GM18873 (cell line): ENCODE measurements around the gene DOCK3.
"Not testable (repeated sequence)": the region's sequence is repeated elsewhere in the genome, so short reads cannot be mapped to it uniquely, and the experiment has no call there.

ENCODE experiments used
- ATAC-seq: cut with Tn5 transposase; IDR thresholded peaks from one replicate; pipeline ENCODE4 v1.9.1; 2021; ENCODE audit warnings: mild to moderate bottlenecking, moderate library complexity, moderate number of reproducible peaks; ENCODE audit not compliant: unreplicated experiment, low FRiP score

Gene DOCK3

DNA sequence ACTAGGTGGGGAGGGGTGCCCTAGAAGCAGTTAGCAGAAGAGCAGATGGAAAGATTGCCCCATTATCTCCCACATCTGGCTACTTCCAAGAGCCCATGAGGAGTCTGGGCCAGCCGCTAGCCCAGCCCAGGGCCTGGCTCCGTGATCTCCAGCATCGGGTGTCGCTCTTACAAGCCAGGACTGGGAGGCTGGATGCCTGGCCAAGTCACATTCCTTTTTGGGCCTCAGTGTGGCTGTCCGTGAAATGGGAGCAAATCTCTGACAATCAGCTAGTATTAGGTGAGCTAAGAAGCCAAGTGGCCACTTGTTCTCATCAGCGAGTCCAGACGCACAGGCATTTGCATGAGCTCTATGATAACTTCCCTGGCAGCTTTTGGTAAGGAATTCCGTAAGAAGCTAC, 23.3 kb upstream of the DOCK3 start:
- ATAC-seq = no peak

DNA sequence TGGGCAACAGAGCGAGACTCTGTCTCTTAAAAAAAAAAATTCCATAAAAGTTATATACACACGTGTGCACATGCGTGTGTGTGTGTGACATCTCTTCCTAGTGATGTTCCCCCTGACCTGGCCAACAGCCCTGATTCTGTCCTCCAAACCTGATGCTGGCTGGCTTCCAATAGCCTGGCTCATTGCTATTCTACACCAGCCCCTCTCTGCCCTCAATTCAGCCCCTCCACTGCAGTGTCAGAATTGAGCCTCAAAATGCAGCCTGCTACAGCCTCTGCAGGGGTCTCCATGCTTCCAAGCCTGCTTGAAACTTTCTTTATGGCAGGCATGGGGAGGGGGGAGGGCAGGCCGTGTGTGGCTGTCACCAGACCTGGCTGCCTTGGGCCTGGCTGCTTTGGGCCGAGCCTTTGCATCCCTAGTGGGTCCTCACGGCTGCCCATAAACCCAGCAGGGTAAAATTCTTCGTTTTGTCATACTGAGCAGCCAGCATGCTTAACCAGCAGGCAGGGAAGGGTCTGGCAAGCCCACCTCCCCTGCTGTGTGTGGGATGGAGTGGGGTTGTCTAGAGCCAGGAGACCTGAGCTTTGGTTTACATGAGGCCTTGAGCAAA, 22.7 kb upstream of the DOCK3 start:
- no peak for ATAC-seq

DNA sequence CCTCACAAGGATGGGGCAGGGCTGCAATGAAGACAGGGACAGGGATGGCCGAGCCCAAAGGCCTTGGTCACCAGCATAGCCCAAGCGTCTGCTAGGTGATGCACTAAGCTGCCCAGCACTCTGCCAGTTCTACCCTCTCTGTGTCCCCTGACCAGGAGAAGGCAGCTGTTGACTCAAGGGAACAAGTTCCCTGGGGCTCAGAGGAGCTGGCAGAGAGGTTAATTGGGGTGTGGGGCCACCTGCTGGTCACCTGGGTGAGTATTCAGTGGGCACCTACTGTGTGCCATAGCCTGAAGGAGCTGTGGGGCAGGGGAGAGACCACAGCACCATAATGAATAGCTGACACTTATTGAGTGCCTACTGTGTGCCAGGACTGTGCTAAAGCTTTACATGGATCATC, 22.0 kb upstream of the DOCK3 start:
- no peak for ATAC-seq

DNA sequence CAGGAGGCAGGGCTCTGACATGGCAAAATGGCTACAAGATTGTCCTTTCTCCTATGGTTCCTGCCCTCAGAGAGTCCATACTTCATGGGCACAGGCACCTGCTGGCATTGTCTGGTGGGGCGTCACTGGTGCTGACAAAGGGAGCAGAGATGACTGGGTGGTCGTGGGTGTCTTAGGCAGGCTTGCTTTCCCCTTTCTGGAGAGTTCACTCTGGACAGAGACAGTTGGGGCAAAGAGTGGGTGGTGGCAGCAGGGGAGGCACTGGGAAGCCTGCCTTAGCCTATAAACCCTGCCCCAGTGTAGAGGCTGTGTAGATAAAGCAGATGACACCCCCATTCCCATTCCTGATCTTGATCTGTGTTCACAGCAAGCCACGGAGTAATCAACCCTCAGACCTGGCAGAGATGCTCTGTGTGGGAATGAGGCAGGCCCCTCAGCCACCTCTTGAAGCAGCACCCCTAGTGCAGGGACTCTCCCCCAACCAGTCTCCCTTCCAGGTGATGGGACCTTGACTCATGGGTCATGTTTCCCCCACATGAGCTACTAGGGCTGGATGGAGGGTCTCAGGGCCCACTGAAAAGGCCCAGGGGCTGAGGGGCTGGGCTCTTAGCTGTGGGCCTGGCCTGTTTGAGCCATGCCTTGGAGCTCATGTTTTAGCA, 20.7 kb upstream of the DOCK3 start:
- ATAC-seq = no peak

DNA sequence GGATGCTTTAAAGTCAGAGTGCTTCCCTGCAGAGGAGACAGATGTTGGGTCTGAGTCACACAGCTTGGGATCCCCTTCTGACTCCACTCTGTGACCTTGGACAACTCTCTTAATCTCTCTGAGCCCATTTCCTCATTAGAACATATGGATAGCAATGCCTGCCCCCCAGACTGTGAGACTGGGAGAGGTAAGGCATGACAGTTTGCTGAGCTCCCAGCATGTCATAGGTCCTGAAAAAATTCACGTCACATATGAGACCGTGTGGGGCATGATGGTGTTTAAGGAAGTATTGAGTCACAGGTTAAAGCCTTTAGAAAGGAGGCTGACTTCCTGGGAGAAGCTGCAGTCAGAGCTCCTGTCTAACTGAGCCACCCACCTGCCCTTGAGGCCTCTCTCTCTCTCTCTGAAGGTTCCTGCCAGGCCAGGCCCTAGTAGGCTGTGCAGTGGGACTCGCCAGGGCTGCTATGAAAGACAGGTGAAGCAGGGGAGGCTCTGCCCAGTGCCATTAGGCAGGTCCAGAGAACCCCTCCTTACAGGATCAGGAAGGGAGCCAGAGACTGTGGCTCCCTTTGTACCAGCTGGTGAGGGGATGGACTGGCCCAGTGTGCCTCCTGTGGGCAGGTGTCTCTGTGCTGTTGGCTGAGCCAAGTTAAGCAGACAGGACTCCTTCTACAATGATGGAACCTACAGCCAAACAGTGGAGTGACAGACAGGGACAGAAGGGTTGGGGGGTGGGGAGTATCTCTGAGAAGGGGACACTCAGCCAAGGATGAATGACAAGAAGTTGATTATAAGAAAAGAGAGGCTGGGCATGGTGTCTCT, 19.5 kb upstream of the DOCK3 start:
- no peak for ATAC-seq

DNA sequence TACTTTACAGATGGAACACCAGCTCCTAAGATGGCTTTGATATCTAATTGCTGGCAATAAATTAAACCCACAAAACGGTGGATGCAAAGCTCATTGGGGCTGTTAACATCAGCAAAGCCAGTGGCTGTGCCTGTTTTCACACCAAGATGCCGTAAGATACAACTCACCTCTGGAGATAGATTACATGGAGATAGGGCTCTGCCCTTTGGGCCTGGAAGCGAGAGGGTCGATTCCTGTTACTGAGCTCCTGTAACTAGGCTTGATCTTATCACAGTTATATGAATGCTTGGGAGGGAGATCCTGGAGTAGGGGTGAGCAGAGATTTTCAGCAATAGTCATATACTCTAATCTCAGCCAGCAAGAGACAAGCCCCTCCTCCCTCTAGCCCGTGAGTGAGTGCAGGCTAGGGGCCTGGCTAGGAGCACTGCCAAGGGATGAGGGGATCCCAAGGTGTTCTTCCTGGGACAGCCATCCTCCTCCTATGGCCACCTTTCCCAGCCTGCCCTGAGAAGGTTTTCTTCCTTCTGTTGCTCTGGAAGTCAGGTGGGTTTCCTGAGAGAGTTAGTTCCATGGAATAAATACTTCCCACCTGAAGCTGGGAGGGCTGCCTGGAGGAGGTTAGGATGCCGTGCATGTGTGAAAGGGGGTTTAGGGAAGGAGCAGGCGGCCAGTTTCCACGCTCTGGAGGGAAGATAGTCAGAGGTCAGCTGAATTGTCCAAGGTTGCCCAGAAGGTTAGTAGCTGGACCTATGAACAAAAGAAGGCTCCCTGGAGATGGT, 18.1 kb upstream of the DOCK3 start:
- no peak for ATAC-seq

DNA sequence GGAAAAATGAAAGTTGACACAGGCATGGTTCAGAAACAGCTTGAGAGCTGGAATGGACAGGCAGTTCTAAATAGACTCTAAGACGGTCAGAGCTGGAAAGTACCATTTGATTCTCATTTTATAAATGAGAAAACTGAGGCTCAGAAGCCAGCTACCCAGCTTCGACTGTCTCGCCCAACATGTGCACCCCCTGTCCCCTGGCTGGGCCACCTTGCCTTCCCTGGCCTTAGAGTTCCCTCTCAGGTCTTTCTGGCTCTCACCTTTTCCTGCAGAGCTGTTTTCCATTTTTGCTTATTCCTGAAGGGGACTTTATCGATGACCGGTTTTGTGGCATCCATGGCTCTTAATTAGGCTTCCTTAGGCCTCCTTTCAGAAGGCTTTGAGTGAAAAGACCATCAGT, 17.3 kb upstream of the DOCK3 start:
- no peak for ATAC-seq

DNA sequence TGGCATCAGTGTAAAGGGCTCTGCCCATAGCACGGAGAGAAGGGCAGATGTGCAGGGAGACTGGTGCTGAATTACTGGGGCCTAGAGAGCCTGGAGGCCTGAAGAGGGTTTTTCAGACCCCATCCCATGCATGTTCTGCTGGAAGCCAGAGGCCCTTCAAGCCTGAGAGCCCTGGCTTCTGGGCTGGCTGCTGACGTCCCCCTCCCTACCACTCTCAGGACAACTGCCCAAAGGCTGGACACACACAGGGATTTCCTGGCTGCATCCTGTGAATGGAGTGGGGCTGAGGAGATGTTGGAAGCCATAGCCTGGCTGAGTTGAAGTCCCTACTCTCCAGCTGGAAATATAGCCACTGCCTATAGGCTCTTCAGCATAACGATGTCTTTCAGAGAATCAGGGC, 16.9 kb upstream of the DOCK3 start:
- ATAC-seq = no peak

DNA sequence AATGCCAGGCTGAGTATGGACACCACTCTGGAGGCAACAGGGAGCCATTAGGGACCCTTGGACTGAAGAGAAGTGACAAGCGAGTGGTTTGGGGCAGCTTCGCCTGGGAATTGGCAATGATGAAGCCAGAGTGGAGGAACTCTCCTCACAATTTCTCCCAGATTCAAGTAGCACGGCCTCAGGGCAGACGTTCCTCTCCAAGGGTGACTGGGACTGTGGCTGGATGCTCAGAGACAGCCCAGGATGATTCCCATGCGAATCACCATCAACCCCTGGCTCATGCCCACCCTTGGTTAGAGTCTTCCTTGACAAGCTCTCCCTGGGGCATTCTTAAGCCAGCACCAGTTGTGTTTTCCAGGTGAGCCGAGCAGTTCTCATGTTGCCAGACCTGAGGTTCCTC, 16.3 kb upstream of the DOCK3 start:
- ATAC-seq = no peak

DNA sequence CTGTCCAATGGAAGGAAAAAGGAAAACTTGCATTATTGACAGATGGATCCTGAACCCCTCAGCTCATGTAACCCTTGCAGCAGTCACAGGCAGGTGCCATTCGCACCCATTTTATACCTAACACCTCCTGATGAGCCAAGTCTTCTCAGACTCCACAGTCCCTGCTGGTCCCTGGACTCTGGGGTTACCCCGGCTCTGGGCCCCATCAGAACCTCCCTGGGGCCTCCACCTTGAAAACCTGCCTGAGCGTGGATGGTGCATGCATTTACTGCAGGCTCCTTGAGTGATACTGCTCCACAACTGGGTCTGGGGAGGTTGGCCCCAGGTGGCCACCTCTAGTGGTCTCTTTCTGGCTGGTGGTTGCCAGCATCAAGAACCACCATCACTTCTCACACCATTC, 15.9 kb upstream of the DOCK3 start:
- ATAC-seq = no peak

DNA sequence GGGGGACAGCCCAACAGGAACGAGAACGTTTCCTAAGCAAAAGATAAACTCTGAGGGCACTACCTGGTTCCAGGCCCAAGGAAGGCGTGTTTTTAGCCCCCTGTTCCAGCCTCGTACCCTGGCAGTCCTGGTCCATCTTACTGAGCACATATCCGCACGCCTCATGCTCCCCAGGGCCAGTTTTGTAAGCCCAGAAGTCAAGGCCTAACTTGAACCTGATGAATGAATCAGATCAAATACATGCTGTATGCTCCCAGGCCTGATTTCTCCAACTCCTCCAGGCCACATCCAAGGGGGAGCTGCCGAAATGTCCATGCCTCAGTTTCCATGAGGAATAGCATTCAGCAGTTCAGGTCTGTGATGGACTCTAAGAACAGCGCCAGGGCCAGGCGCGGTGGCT, 14.3 kb upstream of the DOCK3 start:
- no peak for ATAC-seq

DNA sequence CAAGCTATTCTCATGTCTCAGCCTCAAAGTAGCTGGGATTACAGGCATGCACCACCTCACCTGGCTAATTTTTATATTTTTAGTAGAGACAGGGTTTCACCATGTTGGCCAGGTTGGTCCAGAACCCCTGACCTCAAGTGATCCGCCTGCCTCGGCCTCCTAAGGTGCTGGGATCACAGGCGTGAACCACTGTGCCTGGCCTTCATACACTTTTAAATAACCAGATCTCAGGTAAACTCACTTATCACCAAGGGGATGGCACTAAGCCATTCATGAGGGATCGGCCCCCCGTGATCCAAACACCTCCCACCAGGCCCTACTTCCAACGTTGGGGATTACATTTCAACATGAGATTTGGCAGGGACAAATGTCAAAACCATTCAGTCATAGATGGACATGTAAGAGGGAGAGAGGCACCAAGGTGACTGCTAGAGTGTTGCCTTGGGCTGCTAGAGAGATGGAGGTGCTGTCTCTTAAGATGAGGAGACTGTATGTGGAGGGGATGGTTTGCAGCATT, 13.3 kb upstream of the DOCK3 start:
- ATAC-seq = no peak

DNA sequence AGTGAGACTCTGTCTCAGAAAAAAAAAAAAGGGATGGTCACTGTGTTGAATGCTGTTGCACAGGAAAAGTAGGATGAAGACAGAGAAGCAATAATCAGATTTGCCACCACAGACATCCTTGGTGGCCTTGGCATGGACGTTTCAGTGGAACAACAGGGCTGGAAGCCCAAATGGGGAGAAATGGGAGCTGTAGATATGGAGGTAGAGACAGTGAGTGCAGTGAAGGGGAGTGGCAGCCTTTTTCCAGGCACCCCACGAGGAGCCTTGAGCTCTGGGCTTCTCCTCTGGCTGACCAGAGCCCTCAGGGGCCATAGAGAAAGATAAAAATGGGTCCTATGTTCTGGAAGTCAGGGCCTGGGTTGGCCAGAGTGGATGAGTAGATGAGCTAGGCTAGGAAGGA, 12.3 kb upstream of the DOCK3 start:
- ATAC-seq = no peak

DNA sequence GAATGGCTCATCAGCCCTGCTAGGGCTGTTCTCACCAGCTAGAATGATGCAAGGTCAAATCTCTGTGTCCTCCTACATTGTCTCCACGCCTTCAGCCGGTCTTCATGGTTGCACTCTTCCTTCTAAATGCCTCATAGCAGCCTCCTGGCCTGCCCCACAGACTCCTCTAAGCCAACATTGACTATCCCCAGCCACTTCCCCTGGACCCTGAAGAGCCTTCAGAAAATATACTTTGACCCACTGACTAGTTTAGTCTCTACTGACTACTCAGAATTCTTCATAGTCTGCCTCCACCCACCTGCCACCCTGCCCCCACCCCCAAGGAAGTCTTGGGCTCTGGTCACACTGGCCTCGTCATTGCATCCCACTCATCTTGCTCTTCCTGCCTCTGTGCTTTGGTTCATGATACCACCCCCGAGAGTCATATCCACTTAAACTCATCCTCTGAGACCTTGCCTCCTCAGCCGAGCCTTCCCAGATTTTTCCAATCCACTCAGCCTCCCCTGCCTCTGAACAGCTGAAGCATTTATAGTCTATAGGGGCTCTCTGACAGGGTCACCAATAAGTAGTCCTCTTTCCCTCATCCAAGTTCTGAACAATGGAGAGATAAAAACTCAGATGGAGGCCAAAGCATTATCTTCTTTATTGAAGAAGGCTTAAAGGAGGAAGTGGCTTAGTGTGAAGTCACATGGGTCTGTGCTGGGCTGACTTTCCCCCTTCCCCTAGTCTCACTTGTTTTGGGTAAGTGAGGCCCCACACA, 9.5 kb upstream of the DOCK3 start:
- no peak for ATAC-seq

DNA sequence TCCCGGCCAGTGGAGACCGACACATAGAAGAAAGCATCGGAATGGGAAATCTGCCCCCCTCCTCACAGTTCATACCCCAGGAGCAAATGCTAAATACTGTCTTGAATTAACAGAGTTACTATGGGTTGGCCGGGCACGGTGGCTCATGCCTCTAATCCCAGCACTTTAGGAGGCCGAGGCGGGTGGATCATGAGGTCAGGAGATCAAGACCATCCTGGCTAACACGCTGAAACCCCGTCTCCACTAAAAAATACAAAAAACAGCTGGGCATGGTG, 8.9 kb upstream of the DOCK3 start:
- not testable (repeated sequence) for ATAC-seq

DNA sequence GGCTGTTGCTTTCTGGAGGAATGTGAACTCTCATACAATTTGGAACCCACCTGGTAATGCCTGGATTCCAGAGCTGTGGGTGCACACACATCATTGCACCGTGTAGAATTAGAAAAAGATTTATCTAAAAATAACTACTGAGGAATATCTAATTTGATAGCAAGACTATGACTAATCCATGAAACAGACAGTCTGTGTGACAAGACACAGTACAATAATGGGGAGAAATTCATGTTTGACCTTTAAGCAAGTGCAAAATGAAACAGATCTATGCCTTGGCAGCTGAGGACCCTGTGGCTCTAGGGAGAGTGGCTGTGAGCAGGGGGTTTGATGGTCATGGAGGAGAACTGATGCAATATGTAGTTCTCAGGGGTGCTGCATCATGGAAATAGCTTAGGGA, 7.9 kb upstream of the DOCK3 start:
- ATAC-seq = no peak

DNA sequence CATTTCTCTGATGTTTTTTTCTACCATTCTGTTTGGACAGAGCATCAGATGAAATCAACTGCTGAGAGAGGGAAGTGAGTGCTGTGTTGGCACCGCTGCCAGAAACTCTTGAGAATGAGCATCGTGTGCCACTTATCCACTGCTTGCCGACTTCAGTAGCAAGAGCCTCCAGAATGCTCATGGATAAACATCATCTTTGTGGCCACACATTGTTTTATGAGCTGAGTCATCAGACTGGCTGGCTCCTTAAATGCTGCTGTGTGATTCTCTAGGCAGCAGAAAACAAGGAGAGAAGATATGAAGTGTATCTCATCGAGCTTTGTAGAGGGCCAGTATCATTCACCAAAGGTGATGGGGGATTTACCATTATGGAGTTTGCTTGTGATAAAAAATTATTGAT, 3.4 kb upstream of the DOCK3 start:
- ATAC-seq = no peak

DNA sequence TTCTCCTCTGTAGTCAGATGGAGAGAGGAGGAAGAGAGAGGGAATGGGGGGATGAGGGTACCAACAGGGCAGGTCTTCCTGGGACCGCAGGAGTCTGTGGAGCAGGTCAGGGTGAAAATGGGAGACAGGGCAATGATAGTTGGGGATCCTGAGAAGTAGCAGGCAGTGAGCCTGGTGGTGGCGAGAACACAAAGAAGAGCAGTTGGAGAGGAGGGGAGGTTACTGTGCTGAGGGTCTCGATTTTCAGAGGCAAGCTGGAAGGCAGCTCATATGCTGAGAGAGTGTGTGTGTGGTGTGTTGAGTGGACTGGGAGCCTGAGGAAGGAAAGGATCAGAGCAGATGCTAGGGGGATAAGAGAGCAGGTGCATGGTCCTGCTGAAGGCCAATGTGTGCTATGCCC, 2.1 kb upstream of the DOCK3 start:
- no peak for ATAC-seq

DNA sequence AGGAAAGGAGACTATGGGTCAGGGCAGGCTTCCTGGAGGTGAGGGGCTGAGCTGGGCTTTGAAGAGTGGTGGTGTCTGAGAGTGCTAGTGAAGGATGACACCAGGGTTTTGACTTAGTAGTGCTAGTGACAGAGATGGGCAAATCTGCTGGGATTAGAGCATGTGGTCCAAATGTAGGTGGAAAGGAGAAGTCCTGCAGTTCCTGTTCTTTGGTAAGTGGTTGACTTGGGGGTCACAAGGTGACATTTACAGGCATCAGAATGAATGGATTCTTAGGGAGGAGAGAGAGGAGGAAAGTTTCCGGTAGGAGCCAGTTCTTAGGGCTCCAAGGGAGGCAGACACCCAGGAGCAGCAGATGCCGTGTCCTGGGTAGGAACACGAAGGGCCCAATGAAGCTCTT, 796 bp upstream of the DOCK3 start:
- ATAC-seq = no peak
